SH-SY5Y (cell line): Measurements from ENCODE around the gene MAPK8IP3.

Experiments
- GATA2 ChIP-seq: IDR thresholded peaks from 2 replicates; pipeline ENCODE4 v1.6.1; 2011; ENCODE audit warnings: mild to moderate bottlenecking, low read depth, low read length
- GATA3 ChIP-seq: IDR thresholded peaks from 2 replicates; pipeline ENCODE4 v1.6.1; 2011; ENCODE audit warnings: low read depth, mild to moderate bottlenecking, low read length, moderate library complexity

DNA sequence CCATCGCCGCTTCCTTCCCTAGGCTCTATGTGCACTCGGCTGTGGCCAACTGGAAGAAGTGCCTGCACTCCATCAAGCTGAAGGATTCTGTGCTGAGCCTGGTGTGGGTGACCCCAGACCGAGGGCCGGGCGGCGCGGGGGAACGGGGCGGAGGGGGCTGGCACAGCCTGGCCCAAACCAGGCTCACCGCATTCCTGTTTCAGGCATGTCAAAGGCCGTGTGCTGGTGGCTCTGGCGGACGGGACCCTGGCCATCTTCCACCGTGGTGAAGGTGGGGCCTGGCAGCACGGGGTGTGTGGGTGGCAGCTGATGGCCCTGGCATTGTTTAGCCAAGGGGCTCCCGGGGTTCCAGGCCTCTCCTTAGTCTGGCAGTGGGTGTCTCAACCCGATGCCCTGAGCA lies 60.7 kb downstream of the MAPK8IP3 start:
- TF ChIP-seq GATA2 = no peak
- TF ChIP-seq GATA3 = no peak
